ENCODE results near the gene PDE2A.
A peak's percentile ranks its signal among the peaks of the same experiment; 100 is the strongest.

PDE2A gene

DNA sequence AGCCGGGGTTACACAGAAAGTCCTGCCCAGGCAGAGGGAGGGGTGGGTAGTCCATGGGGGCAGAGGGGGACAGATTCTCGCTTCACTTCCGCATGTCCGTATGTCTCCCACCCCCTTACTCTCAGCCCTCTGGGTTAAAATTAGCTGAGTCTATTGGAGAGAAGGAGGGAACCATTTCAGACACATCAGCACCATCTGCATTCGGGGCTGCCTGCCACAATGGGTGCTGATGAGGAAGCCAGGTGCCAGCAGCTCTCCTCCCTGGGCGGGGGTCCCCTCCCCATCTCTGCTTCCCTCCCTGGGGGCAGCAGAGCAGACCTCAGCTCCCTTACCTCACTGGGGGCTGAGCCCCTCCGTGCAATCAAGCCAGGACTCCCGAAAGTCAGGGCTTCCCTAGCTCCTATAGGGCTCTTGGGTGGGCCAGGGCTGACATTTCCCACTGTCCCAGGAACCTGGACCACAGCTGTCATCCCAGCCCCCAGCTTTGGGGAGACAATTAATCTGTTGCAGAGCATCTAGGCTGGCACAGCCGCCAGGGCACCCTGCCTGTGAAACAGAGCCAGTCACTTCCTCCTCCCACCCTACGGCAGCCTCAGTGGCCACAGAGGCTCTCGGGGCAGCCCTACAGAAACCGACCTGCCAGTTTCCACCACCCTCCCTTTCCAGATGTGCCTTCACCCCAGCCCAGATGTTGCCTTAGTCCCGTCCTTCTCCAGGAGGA lies 67.3 kb downstream of the PDE2A start:
- no peak for DNase-seq

DNA sequence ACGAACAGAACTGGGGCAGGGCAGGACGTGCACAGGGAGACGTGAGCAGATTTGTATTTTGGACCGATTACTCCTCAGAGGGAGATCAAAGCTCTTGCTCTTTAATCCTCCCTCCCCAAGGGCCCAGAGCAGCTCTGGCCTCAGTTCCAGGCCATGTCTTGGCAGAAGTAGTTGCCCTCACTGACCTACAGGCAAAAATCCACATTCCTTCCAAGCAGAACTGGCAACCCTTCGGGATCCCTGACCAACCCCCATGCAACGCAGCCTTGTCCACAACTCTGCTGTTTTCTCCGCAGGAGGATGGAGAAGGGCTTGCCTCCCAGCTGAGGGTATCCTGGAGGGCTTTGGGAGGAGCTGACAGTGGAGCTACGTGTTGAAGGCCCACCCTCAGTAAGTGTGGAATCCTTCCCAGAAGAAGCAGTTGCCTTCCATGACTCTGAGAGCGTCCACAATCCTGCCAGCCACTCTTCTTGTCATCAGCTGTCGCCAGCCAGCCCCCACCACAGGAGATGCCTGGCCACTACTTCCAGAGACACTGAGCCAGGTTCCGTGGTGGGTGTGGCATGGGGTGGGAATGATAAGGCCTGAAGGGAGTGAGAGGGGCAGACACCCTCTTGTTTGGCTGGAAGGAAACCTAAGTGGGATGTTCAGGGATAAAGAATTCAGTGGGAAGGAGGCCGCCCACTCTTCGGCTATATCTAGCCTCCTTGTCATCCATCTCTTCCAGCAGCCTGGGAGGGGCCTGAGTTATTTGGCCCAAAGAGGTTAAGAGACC lies 68.1 kb downstream of the PDE2A start:
- no peak for DNase-seq

DNA sequence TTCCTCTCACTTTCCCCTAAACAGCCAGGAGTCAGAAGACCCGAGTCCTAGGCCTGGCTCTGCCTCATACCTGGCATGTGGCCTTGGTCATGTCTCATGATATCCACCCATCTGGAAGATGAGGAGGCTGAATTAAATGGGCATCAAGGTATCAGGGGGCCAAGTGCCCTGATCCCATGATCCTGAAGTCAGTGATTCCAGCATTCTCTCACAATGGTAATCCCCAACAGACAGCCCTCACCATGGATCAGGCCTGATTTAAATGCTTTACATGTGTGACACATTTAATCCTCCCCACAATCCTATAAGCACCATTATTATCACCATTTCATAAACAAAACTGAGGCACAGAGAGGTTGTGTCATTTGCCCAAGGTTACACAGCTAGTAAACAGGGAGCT lies 70.0 kb downstream of the PDE2A start:
- no peak for DNase-seq

GRCh38 chr11:72602250-72602904 lies 71.8 kb downstream of the PDE2A start:
- DNase-seq: no peak

DNA sequence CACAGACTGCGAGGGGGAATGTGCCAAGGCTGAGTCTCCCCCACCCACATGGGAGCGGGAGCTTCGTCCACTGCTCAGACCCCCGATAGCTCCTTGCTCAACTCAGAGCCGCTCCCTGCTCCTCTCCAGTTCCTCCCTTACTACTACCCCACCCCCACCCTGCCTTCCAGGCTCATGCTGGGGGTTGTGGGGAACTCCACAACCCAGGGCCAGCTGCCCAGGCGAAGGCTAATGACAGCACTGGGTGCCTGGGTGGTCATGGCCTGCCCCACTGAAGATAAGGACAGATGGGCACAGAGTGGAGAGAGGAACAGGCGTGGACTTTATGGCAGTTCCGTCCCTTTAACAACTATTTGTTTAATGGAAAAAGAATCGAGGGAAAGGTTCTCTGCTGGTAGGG lies 73.7 kb downstream of the PDE2A start:
- DNase-seq: no peak

- DNase-seq: no peak
These were observed 74.7 kb downstream of the PDE2A start for GRCh38 chr11:72599325-72600117.

DNA sequence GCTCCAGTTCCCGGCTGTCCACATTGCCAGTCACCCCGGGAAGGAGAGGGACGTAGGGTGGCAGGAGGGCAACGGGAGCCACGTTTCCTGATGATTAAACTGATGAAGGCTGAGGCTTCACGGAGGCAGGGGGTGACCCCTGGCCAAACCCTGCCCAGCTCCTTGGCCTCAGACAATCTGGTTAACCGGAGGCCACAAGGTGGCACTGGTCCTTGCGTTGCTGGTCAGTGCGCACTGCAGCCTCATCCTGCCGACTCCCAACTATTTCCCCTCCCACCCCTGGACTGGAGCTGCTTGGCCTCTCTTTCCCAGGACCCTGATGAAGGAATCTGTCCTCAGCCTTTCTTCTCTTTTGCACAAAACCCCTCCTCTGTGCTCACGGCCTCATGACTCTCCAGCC lies 75.3 kb downstream of the PDE2A start:
- DNase-seq: no peak

DNA sequence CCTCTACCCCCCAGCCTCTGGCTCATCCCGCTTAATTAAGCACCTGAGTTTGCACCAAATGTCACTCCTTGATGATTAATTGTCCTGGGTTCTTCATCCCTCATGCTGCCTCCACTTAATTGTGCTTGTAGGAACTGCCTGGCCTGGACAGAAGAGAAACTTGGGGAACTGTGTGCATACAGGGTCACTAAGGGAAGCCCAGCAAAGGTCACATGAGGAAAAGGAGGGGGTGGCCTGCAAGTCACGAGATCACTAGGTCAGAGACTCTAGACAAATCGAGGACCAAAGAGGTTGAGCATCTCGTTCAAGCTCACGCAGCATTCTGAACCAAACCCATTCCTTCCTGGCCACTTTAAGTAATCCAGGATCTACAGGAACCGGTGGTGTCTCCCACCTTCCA lies 75.8 kb downstream of the PDE2A start:
- no peak for DNase-seq

DNA sequence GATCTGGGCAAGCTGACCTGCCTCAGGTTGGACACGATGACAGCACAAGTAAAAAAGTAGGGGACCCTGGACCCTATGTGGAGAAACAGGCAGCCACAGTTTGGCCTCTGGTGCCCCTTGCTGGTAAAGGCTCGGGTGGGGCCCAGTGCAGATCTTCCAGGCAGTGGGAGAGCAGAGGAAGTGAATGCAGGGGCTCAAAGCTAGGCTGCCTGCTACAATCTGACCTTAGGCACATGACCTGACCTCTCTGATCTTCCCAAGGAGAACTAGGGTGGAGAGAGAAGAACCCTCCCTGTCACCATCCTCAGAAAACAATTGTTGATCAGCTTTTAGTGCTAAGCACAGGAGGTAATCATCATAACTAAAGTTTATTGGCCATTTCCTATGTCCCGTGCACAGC lies 76.5 kb downstream of the PDE2A start:
- DNase-seq: no peak

- no peak for DNase-seq
These were observed 78.9 kb downstream of the PDE2A start for GRCh38 chr11:72595292-72595684.

DNA sequence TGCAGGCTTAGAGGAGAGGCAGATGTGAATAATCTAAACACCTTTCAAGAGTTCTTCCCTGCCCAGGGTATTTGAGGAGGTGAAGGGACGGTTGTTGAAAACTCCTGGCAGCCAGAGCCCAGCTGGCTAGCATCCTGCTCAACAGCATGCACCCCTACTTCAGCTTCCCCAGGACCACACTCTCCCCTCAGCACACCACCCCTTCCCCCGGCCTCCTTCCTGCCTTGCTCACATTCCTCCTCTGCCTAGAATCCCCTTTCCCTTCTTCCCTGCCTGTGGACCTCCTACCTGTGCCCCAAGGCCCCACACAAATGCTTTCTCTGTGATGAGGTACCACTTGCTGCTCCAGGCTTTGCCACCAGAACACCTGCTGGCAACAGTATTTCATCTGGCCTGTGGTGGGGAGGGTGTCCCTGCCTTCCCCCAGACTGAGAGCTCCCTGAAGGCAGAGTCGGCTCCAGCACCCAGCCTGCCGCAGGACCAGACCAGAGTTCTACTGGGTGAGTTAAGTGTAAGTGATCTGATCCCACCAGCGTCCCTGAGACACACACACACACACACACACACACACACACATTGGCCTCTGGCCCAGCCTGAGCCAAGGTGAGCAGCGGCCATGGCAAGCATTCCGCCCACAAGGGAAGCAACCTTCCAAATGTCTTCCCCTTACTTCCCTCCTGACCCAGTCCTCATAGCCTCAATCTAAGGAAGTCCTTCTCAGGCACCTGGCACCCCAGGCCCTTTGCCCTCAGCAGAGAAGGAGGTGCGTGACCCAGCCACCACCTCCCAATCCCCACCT lies 79.5 kb downstream of the PDE2A start:
- DNase-seq: no peak

DNA sequence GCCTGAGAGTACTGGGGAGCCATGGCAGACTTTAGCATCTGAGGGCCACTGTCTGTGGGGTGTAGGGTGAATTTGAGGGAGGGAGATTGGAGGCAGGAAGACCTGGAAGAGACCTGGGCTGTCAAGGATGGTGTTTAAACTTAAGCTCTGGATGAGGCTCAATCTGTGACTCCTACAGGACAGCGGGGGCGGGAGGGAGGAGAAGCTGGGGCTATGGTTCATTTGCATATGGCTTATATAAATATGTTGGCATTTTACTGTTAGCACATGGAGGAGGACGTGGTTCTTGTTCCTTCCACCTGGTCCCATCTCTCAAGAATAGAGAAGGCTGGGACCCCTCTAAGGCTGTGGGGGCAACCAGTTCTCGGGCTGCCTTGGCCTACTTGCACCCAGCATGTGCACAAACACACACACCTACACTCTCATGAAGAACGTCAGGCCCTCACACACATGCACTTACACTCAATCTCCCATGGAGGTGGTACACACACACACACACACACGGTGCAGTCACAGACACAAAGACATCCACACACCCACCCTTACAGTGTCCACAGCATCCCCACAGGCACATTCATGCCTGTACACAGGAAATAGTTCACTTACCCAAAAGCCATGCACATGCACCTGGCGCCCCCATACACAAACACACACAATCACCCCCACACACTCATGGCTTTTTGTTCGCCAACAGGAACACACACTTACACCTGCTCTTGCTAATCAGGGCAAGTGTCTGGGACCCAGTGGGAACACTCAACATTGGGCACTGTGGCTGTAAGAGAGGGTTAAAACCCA lies 81.3 kb downstream of the PDE2A start:
- DNase-seq: no peak

- peak; percentile 58 for DNase-seq
These were observed 82.3 kb downstream of the PDE2A start for GRCh38 chr11:72591785-72592502.

- DNase-seq: no peak
These were observed 83.2 kb downstream of the PDE2A start for GRCh38 chr11:72591023-72591422.

DNA sequence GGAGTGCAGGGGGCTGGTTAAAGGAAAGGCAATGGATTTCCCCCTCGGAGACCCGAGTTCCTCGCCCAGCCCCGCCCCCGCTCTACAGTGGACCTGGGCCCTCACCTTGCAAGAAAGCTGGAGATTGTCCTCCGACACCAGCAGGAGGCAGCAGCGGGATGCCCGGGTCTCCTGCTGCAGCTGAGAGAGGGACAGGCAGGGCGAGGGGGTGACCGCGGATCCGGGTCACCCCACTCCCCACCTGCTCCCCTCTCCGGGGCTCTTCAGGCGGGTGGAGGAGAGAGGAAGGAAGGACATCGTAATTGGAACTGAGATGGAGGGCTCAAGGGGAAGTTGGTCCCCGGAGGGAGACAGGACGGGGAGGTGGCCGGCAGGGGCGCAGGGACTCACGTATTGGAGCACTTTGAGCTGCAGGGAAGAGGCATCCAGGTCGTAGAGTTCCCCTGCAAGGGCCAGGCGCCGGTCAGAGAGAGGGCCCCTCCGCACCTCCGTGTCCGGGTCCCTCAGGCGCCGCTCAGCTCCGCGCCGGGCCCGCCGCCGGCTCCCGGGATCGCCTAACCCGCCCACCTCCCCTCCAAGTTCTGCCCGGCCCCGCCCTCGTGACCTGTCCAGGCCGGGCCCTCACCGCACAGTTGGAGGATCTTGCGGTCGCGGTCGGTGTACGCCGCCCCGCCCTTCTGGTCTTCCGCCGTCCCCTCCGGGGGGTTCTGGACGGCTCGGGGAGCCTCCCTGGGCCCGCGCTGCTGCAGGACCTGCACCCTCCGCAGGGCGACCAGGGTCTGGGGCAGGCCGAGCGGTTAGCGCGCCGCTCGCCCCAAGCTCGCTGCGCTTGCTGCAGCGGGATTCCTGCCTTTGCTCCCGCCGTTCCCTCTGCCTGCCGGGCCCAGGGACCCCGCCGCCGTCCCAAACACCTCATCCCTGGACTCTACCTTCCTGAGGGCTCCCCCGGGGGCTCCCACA lies 84.1 kb downstream of the PDE2A start:
- DNase-seq: peak; percentile 41

GRCh38 chr11:72588421-72589410 lies 85.5 kb downstream of the PDE2A start:
- no peak for DNase-seq

- DNase-seq: no peak
These were observed 86.5 kb downstream of the PDE2A start for GRCh38 chr11:72587696-72588095.
